ENCODE data around the gene TMEM88. TPM values are rescaled to one million over a fixed set of nuclear protein-coding genes. Genes with fewer than 3 reads are reported as not detected.

TMEM88 gene
- total RNA-seq, 1 donor from 2014 or later: 13.8 TPM

- Histone ChIP-seq H3K4me3 (peak overlapping the region; percentile 74), H3K36me3 (peaks cover 9% of the 10 kb centered on the region), H3K27ac (no peak overlapping the region), H3K4me1 (peaks cover 38% of the 10 kb centered on the region), H3K9ac (no peak overlapping the region), H2AFZ (replicated peaks) (no peak overlapping the region), H3K27me3 (peaks cover 16% of the 10 kb centered on the region), H3K4me2 (peak overlapping the region; percentile 94), H3K79me2 (ENCODE audit: low read depth) (peaks cover 15% of the 10 kb centered on the region), H3K9me3 (ENCODE audit: low read depth) (no peaks in the 10 kb centered on the region), H3F3A (ENCODE audit: low read depth) (peaks cover 74% of the 10 kb centered on the region), H4K20me1 (ENCODE audit: low read depth) (peaks cover 76% of the 10 kb centered on the region)
- DNase-seq (ENCODE audit: low spot score): peak; percentile 56
- Mint-ChIP-seq H3K27me3 (ENCODE audit: insufficient read depth, low read depth) (peaks cover 11% of the 10 kb centered on the region), H3K9me3 (no peaks in the 10 kb centered on the region), H3K36me3 (peaks cover 20% of the 10 kb centered on the region), H3K4me3 (no peak overlapping the region), H3K27ac (no peak overlapping the region), H3K4me1 (peaks cover 21% of the 10 kb centered on the region)
- TF ChIP-seq EZH2 (IDR thresholded peaks at IDR 0.05) (no peak), EZH2phosphoT487 (IDR thresholded peaks at IDR 0.05) (no peak), CTCF (IDR thresholded peaks at IDR 0.05) (no peak)
Measured at GRCh38 chr17:7852919-7853690, 1.8 kb upstream of the TMEM88 start.

- H3F3A ChIP-seq (ENCODE audit: low read depth): peaks cover 80% of the 10 kb centered on the region
- H3K4me1 ChIP-seq: peaks cover 43% of the 10 kb centered on the region
- H4K20me1 ChIP-seq (ENCODE audit: low read depth): peaks cover 76% of the 10 kb centered on the region
- no peak overlapping the region for H2AFZ ChIP-seq (replicated peaks)
- H3K9ac ChIP-seq: no peak overlapping the region
- Mint-ChIP-seq H3K9me3 (no peaks in the 10 kb centered on the region), H3K27me3 (ENCODE audit: insufficient read depth, low read depth) (peaks cover 11% of the 10 kb centered on the region), H3K4me1 (peaks cover 21% of the 10 kb centered on the region), H3K36me3 (peaks cover 17% of the 10 kb centered on the region), H3K27ac (no peak overlapping the region), H3K4me3 (peak overlapping the region; percentile 73)
- peaks cover 9% of the 10 kb centered on the region for H3K36me3 ChIP-seq
- H3K9me3 ChIP-seq (ENCODE audit: low read depth): no peaks in the 10 kb centered on the region
- H3K27ac ChIP-seq: no peak overlapping the region
- peak; percentile 65 for DNase-seq (ENCODE audit: low spot score)
- H3K79me2 ChIP-seq (ENCODE audit: low read depth): peaks cover 15% of the 10 kb centered on the region
- H3K4me2 ChIP-seq: peak overlapping the region; percentile 94
- peaks cover 16% of the 10 kb centered on the region for H3K27me3 ChIP-seq
- no peak for TF ChIP-seq EZH2phosphoT487 (IDR thresholded peaks at IDR 0.05)
- TF ChIP-seq EZH2 (IDR thresholded peaks at IDR 0.05): no peak
- TF ChIP-seq CTCF (IDR thresholded peaks at IDR 0.05): no peak
- peak overlapping the region; percentile 74 for H3K4me3 ChIP-seq
Measured at GRCh38 chr17:7853691-7854038, 1.2 kb upstream of the TMEM88 start.

- Histone ChIP-seq H3K4me1 (peaks cover 46% of the 10 kb centered on the region), H3K9ac (no peak overlapping the region), H3K79me2 (ENCODE audit: low read depth) (peaks cover 20% of the 10 kb centered on the region), H3K4me3 (peak overlapping the region; percentile 74), H3K27me3 (peaks cover 16% of the 10 kb centered on the region), H2AFZ (replicated peaks) (no peak overlapping the region), H4K20me1 (ENCODE audit: low read depth) (peaks cover 71% of the 10 kb centered on the region), H3F3A (ENCODE audit: low read depth) (peaks cover 85% of the 10 kb centered on the region), H3K9me3 (ENCODE audit: low read depth) (no peaks in the 10 kb centered on the region), H3K27ac (no peak overlapping the region), H3K4me2 (peak overlapping the region; percentile 94), H3K36me3 (peaks cover 9% of the 10 kb centered on the region)
- Mint-ChIP-seq H3K36me3 (peaks cover 17% of the 10 kb centered on the region), H3K4me3 (peak overlapping the region; percentile 73), H3K9me3 (no peaks in the 10 kb centered on the region), H3K27me3 (ENCODE audit: insufficient read depth, low read depth) (peaks cover 11% of the 10 kb centered on the region), H3K4me1 (peaks cover 21% of the 10 kb centered on the region), H3K27ac (no peak overlapping the region)
- peak; percentile 59 for DNase-seq (ENCODE audit: low spot score)
- TF ChIP-seq CTCF (IDR thresholded peaks at IDR 0.05): no peak
- no peak for TF ChIP-seq EZH2 (IDR thresholded peaks at IDR 0.05)
- no peak for TF ChIP-seq EZH2phosphoT487 (IDR thresholded peaks at IDR 0.05)
Measured at GRCh38 chr17:7854078-7854777, 638 bp upstream of the TMEM88 start.

Data from neural progenitor cell (in vitro differentiated cells).